GM19463 (cell line): ENCODE data around the gene LDLRAD4.
"Not testable (repeated sequence)": the region's sequence is repeated elsewhere in the genome, so short reads cannot be mapped to it uniquely, and the experiment has no call there.

Experiments used
- ATAC-seq: cut with Tn5 transposase; IDR thresholded peaks from one replicate; pipeline ENCODE4 v1.9.1; 2021; ENCODE audit warnings: mild to moderate bottlenecking, moderate library complexity; ENCODE audit not compliant: unreplicated experiment

Gene LDLRAD4

GRCh38 chr18:13476312-13476711 lies 257.8 kb downstream of the LDLRAD4 start:
- not testable (repeated sequence) for ATAC-seq

- ATAC-seq: no peak
Observed at GRCh38 chr18:13477147-13477683, 258.7 kb downstream of the LDLRAD4 start.

DNA sequence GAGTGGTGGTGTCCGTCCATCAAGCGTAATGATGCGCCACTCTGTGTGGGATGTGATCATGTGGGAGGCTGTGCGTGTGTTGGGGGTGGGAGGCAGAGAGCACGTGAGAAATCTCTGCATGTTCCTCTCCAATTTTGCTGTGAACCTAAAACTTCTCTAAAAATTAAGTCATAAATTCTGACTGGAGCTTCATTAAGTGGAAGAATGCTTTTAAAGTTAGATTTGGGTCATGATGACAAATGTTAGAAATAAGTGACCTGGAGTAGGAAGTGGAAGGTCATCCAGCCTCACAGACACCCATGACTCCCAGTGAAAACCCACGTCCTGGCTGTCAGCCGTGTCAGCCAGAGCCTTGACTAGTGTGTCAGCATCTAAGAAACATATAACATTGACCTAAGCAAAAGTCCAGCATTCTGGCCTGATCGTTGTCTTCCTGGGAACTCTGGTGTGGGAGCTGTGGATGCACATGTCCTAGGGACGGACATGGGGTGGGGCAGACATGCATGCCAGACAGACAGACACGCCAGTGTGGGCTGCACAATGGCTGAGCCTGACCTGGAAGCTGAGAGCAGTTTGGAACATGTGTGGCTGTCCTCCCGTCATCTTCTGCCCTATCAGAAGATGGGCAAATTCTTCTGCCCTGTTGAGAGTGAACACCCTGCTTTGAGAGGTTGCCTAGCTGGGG lies 262.2 kb downstream of the LDLRAD4 start:
- no peak for ATAC-seq

DNA sequence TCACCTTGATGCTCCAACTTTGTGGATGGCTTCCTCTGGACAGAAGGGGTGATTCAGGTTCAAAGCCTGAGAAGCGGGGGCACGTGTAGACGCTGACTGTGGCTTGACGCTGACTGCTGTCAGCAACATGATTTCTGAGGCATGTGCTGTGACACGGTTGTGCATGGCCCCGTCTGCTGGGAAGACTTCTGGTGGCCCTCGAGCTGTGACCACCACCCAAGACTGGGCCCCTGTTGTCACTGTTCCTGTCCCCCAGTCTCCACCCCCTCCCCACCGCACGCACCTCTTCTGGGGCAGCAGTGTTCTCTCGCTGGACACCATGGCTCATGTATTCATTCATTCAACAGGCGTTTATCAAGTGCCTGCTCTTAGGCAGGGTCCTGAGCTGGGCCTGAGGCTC lies 262.8 kb downstream of the LDLRAD4 start:
- no peak for ATAC-seq

DNA sequence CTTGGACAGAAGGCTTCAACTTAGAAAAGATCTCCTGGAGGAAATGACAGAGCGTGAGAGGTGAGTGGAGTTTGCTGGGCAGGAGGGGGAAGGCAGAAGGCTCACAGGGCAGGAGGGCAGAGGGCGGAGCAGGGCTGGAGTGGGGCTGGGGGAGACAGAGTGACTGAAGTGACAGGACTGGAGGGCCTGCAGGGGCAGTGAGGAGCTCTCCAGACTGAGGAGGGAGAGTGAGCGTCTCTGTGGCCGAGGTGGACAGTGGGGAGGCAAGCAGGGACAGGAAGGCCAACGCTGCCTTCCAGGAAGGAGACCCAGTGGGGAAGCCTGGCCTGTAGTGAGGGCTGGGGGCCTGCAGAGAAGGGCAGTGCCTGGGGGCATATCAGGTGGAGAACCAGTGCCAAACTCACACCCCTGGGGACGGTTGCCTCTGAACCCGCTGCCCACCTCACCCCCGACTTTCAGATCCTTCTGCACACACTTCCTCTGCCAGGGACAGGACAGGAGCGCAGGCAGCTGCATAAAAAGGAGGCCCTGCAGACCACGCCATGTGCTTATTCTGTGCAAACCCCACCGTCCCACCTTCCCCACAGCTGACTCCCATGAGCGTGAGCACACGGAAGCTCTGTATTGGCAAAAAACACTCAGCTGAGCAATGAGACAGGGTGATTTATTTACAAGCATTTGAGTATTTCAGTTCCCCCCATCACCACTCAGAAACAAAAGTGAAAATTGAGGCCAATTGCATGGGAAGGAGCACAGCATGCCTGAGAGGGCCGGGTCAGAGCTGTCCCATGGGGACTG lies 263.5 kb downstream of the LDLRAD4 start:
- peak; percentile 93 for ATAC-seq

GRCh38 chr18:13482618-13482945 lies 264.0 kb downstream of the LDLRAD4 start:
- ATAC-seq: no peak

DNA sequence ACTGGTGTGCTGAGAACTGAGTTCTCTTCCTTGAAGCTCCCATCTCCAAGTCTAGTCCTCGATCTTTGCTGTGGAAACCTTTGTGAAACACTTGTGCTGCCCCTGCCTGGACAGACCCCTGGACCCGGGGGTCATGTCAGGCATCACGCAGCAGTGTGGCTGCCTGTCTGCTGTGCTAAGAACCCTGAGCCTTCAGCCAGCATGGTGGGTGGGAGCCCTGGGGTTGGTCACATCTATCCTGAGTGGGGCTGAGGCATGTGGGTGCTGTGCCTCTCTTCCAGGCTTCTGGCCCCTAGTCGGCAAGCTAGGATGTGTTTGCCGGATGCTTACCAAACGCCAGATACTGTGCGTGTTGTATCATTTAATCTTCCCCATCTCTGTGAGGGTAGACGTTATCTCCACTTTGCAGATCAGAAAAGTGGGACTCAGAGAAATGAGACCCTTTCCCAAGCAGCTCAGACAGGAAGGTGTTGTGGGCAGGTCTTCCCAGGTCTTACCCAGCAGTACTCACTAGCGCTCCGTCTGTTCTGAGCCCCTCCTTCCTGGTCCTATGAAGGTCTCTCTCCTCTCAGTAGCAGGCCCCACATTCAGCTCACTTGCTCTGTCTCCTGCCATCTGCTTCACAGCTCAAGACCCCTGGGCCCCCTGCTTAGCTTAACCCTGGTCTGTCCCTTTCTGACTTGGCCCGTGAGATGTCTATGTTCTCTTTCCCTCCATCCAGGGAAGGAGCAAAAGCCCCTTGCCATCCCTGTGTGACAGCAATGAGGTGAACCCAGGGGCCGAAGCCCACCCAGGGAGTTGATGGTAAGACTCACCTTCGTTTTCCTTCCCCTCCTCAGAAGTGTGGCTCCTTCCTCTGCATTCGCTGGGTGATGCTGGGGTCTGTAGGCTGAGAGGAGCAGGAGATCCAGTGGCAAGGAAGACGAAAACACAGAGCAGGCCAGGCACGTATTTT lies 265.0 kb downstream of the LDLRAD4 start:
- ATAC-seq: no peak

GRCh38 chr18:13485182-13485581 lies 266.6 kb downstream of the LDLRAD4 start:
- ATAC-seq: no peak

DNA sequence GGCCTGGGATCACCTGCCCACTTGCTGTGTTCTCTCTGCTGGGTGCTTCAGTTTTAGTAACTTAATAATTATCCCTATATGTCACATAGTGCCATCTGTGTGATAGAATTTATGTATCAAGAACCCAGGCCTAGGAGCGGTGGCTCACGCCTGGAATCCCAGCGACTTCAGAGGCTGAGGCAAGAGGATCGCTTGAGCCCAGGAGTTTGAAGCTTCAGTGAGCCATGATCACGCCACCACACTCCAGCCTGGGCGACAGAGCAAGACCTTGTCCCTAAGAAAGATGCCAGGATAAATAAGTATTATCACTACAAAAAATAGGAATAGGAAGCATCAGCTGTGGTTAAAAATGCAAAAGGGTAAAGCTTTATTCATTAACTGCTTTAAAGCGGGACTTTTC lies 267.0 kb downstream of the LDLRAD4 start:
- ATAC-seq: no peak

GRCh38 chr18:13486284-13486683 lies 267.7 kb downstream of the LDLRAD4 start:
- no peak for ATAC-seq

GRCh38 chr18:13486686-13487085 lies 268.1 kb downstream of the LDLRAD4 start:
- no peak for ATAC-seq

DNA sequence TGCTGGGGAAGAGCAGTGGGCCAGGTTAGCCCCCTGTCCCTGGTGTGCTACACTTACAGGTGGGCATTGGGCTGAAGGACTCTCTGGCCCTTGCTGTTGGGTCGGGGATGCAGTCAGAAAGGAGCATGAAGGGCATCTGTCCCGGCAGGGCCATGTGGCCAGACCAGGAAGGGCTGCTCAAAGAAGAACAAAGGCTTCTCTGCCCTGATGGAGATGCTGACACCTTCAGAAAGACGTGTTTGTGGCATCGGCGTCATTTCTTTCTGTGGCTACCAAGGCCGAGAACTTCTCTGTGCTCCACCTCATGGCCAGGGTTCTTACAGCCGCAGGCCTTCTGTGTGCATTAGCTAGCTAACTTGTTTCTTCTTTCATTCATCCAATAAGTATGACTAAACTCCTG lies 268.7 kb downstream of the LDLRAD4 start:
- ATAC-seq: no peak

GRCh38 chr18:13488281-13488929 lies 269.8 kb downstream of the LDLRAD4 start:
- no peak for ATAC-seq

GRCh38 chr18:13489303-13489702 lies 270.7 kb downstream of the LDLRAD4 start:
- not testable (repeated sequence) for ATAC-seq

DNA sequence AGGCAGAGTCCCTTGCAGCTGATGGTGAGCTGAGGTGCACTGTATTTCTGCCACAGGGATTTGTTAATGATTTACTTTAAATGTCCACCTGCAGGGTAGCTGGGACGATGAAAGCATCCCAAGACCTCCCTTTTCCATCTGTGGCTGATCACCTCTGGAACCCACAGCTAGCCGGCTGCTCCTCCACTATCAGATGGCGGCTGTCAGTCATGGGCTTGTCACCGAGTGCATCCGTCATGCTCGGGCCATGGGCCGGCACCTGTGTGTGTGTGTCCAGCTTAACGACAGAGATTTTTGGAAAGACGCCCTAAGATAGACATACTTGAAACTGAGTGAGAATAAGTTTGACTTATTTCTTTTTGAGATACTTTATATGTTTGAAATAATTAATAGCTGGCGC lies 272.6 kb downstream of the LDLRAD4 start:
- ATAC-seq: no peak

- ATAC-seq: no peak
Observed at GRCh38 chr18:13492314-13492713, 273.8 kb downstream of the LDLRAD4 start.

- no peak for ATAC-seq
Observed at GRCh38 chr18:13493079-13493478, 274.5 kb downstream of the LDLRAD4 start.

- no peak for ATAC-seq
Observed at GRCh38 chr18:13493725-13494124, 275.2 kb downstream of the LDLRAD4 start.

GRCh38 chr18:13494871-13495445 lies 276.4 kb downstream of the LDLRAD4 start:
- ATAC-seq: no peak

- no peak for ATAC-seq
Observed at GRCh38 chr18:13495961-13496360, 277.4 kb downstream of the LDLRAD4 start.
